ENCODE measurements around the gene NDUFS1. TPM values are rescaled to one million over a fixed set of nuclear protein-coding genes. Genes with fewer than 3 reads are reported as not detected.

NDUFS1 gene
- total RNA-seq (2022; extraction: Qiagen RNA extraction), result 51.5 to 65.6 TPM (median 62.4 TPM) in 5 replicates

GRCh38 chr2:206159346-206160124 is at the start of gene NDUFS1, which contains the start of gene EEF1B2:
Gene NDUFS1 (minus strand): TSS chr2:206159444. CDS start chr2:206153678, 5,766 bp downstream.
Gene EEF1B2 (plus strand): TSS chr2:206159895. CDS start chr2:206159980, 85 bp downstream.

GRCh38 chr2:206085742-206086445 is 73.3 kb downstream of the NDUFS1 start, which contains the start of gene INO80D:
Gene INO80D (minus strand): TSS chr2:206086174. CDS start chr2:206063016, 23,158 bp downstream.

Other genes with a start within 250 kb of the NDUFS1 start
- gene INO80D, start 73.3 kb downstream of the NDUFS1 start, total RNA-seq (2022; extraction: Qiagen RNA extraction), result 1.5 to 1.9 TPM (median 1.6 TPM) in 5 replicates
- 1,032 to 1,246 TPM (median 1,058 TPM) in 5 replicates for gene EEF1B2, start 451 bp upstream of the NDUFS1 start, total RNA-seq (2022; extraction: Qiagen RNA extraction)
- gene ZDBF2, start 115.2 kb upstream of the NDUFS1 start, total RNA-seq (2022; extraction: Qiagen RNA extraction), result 0.79 to 1.3 TPM (median 1.1 TPM) in 5 replicates